ENCODE data around the gene OPN3.

The OPN3 gene, protein sequence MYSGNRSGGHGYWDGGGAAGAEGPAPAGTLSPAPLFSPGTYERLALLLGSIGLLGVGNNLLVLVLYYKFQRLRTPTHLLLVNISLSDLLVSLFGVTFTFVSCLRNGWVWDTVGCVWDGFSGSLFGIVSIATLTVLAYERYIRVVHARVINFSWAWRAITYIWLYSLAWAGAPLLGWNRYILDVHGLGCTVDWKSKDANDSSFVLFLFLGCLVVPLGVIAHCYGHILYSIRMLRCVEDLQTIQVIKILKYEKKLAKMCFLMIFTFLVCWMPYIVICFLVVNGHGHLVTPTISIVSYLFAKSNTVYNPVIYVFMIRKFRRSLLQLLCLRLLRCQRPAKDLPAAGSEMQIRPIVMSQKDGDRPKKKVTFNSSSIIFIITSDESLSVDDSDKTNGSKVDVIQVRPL

DNA sequence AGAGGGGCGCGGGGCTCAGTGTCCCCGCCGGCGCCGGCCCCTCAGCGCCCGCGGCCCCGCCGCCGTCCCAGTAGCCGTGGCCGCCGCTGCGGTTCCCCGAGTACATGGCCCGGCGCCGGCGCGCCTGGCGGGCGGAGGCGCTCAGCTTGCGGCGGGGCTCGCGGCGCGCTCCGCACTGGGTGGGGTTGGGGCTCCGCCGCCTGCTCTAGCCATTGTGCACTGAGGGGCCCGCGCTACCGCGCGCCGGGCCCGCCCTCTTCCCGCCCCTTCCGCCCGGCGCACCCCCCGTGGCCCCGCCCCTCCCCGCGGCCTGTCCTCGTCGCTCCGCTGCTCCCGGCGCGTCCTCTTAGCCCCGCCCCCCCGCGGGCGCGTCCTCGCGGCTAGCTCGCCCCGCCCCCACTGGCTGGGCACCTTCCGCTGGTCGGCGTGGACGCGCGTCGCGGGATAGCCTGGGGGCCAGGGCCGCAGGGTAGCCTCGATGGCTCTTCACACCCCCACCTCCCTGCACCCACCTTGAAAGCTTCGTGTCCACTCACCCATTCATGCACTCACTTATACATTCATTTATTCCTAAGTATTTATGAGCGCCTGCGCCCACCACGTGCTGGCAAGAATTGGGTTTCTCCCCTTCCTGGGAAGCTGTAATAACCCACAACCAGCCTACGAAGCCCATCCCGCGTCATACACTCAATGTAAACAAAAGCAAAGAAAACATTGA lies at the start of gene OPN3, which contains the start of gene CHML:
OPN3 (minus strand) TSS at position 221 of the 718 bp plus-strand sequence; CDS start at position 106, 115 bp downstream.
CHML (minus strand) TSS at position 221 of the 718 bp plus-strand sequence. CDS start 4,603 bp downstream, outside the sequence.
- ChIA-PET CTCF (interaction anchor here (4.5 kb wide), 1 partner anchor 13 kb away, joined by 23 read pairs; no protein-coding TSS in a partner anchor), POLR2A (interaction anchor here (0.5 to 1.6 kb wide), 11 partner anchors 11 to 1615 kb away, joined by 3 to 13 read pairs (median 4); partner anchors contain the start of genes CEP170, EXO1, FH and SDCCAG8)
- H3K36me3 ChIP-seq (ENCODE audit: control insufficient read depth in 2 of 2, insufficient read depth in 1 of 2, low read length in 2 of 2) = peaks cover 0 to 10% of the 10 kb centered on the region in 2 experiments; a peak in 1 of 3 replicates
- H3K4me3 ChIP-seq (ENCODE audit: low read depth, low read length) = peak within 1 kb of the TSS; percentile 95
- H3K4me1 ChIP-seq (ENCODE audit: control insufficient read depth, insufficient read depth, low read length) = peaks cover 10% of the 10 kb centered on the region
- peak within 1 kb of the TSS; percentile 89 for H3K27ac ChIP-seq (ENCODE audit: extremely low read depth, low read depth, low read length)
- no peaks in the 10 kb centered on the region; the same call in 1 of the 2 replicates for H3K9me3 ChIP-seq (ENCODE audit: control insufficient read depth, insufficient read depth, low read depth, low read length)
- TF ChIP-seq ZNF600 (tag by site-specific recombination; IDR thresholded peaks at IDR 0.05) = no peak
- no peak for TF ChIP-seq ZFP69B (tag by site-specific recombination; IDR thresholded peaks at IDR 0.05)
- TF ChIP-seq ZNF140 (tag by site-specific recombination; IDR thresholded peaks at IDR 0.05) = no peak
- TF ChIP-seq, protein P1, sequence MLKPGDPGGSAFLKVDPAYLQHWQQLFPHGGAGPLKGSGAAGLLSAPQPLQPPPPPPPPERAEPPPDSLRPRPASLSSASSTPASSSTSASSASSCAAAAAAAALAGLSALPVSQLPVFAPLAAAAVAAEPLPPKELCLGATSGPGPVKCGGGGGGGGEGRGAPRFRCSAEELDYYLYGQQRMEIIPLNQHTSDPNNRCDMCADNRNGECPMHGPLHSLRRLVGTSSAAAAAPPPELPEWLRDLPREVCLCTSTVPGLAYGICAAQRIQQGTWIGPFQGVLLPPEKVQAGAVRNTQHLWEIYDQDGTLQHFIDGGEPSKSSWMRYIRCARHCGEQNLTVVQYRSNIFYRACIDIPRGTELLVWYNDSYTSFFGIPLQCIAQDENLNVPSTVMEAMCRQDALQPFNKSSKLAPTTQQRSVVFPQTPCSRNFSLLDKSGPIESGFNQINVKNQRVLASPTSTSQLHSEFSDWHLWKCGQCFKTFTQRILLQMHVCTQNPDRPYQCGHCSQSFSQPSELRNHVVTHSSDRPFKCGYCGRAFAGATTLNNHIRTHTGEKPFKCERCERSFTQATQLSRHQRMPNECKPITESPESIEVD (tag by site-specific recombination; IDR thresholded peaks at IDR 0.05) = no peak
- 0 out of 2 replicates have a peak, but pooled peaks have one; percentile 20 for TF ChIP-seq KLF8 (tag by site-specific recombination; IDR thresholded peaks at IDR 0.05)
- TF ChIP-seq ZNF211 (tag by site-specific recombination; IDR thresholded peaks at IDR 0.05; ENCODE audit: low read depth) = no peak
- TF ChIP-seq, protein P2, sequence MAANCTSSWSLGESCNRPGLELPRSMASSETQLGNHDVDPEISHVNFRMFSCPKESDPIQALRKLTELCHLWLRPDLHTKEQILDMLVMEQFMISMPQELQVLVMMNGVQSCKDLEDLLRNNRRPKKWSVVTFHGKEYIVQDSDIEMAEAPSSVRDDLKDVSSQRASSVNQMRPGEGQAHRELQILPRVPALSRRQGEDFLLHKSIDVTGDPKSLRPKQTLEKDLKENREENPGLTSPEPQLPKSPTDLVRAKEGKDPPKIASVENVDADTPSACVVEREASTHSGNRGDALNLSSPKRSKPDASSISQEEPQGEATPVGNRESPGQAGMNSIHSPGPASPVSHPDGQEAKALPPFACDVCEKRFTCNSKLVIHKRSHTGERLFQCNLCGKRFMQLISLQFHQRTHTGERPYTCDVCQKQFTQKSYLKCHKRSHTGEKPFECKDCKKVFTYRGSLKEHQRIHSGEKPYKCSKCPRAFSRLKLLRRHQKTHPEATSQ (tag by site-specific recombination; IDR thresholded peaks at IDR 0.05) = 0 out of 2 replicates have a peak, but pooled peaks have one; percentile 12
- TF ChIP-seq, protein P3, sequence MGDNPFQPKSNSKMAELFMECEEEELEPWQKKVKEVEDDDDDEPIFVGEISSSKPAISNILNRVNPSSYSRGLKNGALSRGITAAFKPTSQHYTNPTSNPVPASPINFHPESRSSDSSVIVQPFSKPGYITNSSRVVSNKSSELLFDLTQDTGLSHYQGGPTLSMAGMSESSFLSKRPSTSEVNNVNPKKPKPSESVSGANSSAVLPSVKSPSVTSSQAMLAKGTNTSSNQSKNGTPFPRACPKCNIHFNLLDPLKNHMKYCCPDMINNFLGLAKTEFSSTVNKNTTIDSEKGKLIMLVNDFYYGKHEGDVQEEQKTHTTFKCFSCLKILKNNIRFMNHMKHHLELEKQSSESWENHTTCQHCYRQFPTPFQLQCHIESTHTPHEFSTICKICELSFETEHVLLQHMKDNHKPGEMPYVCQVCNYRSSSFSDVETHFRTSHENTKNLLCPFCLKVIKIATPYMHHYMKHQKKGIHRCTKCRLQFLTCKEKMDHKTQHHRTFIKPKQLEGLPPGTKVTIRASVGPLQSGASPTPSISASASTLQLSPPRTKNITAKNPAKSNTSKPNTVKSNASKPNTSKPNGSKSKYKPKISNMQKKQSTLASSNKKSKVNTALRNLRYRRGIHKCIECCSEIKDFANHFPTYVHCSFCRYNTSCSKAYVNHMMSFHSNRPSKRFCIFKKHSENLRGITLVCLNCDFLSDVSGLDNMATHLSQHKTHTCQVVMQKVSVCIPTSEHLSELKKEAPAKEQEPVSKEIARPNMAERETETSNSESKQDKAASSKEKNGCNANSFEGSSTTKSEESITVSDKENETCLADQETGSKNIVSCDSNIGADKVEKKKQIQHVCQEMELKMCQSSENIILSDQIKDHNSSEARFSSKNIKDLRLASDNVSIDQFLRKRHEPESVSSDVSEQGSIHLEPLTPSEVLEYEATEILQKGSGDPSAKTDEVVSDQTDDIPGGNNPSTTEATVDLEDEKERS (tag by site-specific recombination; IDR thresholded peaks at IDR 0.05) = no peak
- TF ChIP-seq ZNF777 (tag by site-specific recombination; IDR thresholded peaks at IDR 0.05; ENCODE audit: borderline replicate concordance) = no peak
- TF ChIP-seq ZNF433 (tag by site-specific recombination; IDR thresholded peaks at IDR 0.05; ENCODE audit: low read depth) = no peak
- TF ChIP-seq ZNF530 (tag by site-specific recombination; IDR thresholded peaks at IDR 0.05; ENCODE audit: low read depth) = no peak
- no peak for TF ChIP-seq ZNF19 (tag by site-specific recombination; IDR thresholded peaks at IDR 0.05; ENCODE audit: low read depth)
- TF ChIP-seq ZNF747 (tag by site-specific recombination; IDR thresholded peaks at IDR 0.05) = no peak
- no peak for TF ChIP-seq ZFP41 (tag by site-specific recombination; IDR thresholded peaks at IDR 0.05; ENCODE audit: borderline replicate concordance)
- TF ChIP-seq ZNF549 (tag by site-specific recombination; IDR thresholded peaks at IDR 0.05) = no peak
- TF ChIP-seq ZSCAN16 (tag by site-specific recombination; IDR thresholded peaks at IDR 0.05) = no peak
- no peak for TF ChIP-seq ZNF221 (tag by site-specific recombination; IDR thresholded peaks at IDR 0.05; ENCODE audit: borderline replicate concordance)
- TF ChIP-seq, protein P4, sequence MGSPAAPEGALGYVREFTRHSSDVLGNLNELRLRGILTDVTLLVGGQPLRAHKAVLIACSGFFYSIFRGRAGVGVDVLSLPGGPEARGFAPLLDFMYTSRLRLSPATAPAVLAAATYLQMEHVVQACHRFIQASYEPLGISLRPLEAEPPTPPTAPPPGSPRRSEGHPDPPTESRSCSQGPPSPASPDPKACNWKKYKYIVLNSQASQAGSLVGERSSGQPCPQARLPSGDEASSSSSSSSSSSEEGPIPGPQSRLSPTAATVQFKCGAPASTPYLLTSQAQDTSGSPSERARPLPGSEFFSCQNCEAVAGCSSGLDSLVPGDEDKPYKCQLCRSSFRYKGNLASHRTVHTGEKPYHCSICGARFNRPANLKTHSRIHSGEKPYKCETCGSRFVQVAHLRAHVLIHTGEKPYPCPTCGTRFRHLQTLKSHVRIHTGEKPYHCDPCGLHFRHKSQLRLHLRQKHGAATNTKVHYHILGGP (tag by site-specific recombination; IDR thresholded peaks at IDR 0.05) = no peak
- no peak for TF ChIP-seq HOXC10 (CRISPR knock-in tag; IDR thresholded peaks at IDR 0.05)
- TF ChIP-seq ZNF174 (tag by site-specific recombination; IDR thresholded peaks at IDR 0.05) = no peak
- no peak for TF ChIP-seq ZNF544 (tag by site-specific recombination; IDR thresholded peaks at IDR 0.05)
- TF ChIP-seq, protein P5, sequence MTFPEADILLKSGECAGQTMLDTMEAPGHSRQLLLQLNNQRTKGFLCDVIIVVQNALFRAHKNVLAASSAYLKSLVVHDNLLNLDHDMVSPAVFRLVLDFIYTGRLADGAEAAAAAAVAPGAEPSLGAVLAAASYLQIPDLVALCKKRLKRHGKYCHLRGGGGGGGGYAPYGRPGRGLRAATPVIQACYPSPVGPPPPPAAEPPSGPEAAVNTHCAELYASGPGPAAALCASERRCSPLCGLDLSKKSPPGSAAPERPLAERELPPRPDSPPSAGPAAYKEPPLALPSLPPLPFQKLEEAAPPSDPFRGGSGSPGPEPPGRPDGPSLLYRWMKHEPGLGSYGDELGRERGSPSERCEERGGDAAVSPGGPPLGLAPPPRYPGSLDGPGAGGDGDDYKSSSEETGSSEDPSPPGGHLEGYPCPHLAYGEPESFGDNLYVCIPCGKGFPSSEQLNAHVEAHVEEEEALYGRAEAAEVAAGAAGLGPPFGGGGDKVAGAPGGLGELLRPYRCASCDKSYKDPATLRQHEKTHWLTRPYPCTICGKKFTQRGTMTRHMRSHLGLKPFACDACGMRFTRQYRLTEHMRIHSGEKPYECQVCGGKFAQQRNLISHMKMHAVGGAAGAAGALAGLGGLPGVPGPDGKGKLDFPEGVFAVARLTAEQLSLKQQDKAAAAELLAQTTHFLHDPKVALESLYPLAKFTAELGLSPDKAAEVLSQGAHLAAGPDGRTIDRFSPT (tag by site-specific recombination; IDR thresholded peaks at IDR 0.05) = peak; percentile 96
- TF ChIP-seq, protein P6, sequence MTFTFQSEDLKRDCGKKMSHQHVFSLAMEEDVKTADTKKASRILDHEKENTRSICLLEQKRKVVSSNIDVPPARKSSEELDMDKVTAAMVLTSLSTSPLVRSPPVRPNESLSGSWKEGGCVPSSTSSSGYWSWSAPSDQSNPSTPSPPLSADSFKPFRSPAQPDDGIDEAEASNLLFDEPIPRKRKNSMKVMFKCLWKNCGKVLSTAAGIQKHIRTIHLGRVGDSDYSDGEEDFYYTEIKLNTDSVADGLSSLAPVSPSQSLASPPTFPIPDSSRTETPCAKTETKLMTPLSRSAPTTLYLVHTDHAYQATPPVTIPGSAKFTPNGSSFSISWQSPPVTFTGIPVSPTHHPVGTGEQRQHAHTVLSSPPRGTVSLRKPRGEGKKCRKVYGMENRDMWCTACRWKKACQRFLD (tag by site-specific recombination; IDR thresholded peaks at IDR 0.05) = no peak
- peak; percentile 71; the same call in 1 of the 2 replicates for TF ChIP-seq ZFHX2 (tag by site-specific recombination; conservative IDR thresholded peaks at IDR 0.05)
- TF ChIP-seq ZNF629 (tag by site-specific recombination; IDR thresholded peaks at IDR 0.05) = peak; percentile 45; the same call in 1 of the 2 replicates

Data from HEK293 (cell line).